GM21619 (cell line): ENCODE measurements around the gene BCAN.

ENCODE experiments used
- ATAC-seq: cut with Tn5 transposase; IDR thresholded peaks from one replicate; pipeline ENCODE4 v1.9.1; 2021; ENCODE audit not compliant: unreplicated experiment

BCAN gene

GRCh38 chr1:156659988-156660751, 18.3 kb downstream of the BCAN start:
- peak; percentile 65 for ATAC-seq

GRCh38 chr1:156660752-156661112, 18.8 kb downstream of the BCAN start:
- no peak for ATAC-seq

GRCh38 chr1:156662005-156662799, 20.3 kb downstream of the BCAN start:
- ATAC-seq: no peak

- no peak for ATAC-seq
These were observed 20.8 kb downstream of the BCAN start for GRCh38 chr1:156662800-156663055.

- ATAC-seq: no peak
These were observed 21.3 kb downstream of the BCAN start for GRCh38 chr1:156663178-156663577.

- no peak for ATAC-seq
These were observed 22.3 kb downstream of the BCAN start for GRCh38 chr1:156664046-156664766.

GRCh38 chr1:156664767-156665411, 23.0 kb downstream of the BCAN start:
- ATAC-seq: no peak

GRCh38 chr1:156665539-156665938, 23.6 kb downstream of the BCAN start:
- no peak for ATAC-seq

GRCh38 chr1:156666862-156667609, 25.1 kb downstream of the BCAN start:
- no peak for ATAC-seq

- no peak for ATAC-seq
These were observed 25.7 kb downstream of the BCAN start for GRCh38 chr1:156667610-156667967.

GRCh38 chr1:156667968-156668709, 26.2 kb downstream of the BCAN start:
- no peak for ATAC-seq

GRCh38 chr1:156668801-156669637, 27.1 kb downstream of the BCAN start:
- no peak for ATAC-seq

- ATAC-seq: no peak
These were observed 27.9 kb downstream of the BCAN start for GRCh38 chr1:156669794-156670193.

- no peak for ATAC-seq
These were observed 28.4 kb downstream of the BCAN start for GRCh38 chr1:156670359-156670758.

- no peak for ATAC-seq
These were observed 28.9 kb downstream of the BCAN start for GRCh38 chr1:156670791-156671190.

- ATAC-seq: no peak
These were observed 29.9 kb downstream of the BCAN start for GRCh38 chr1:156671804-156672203.

- no peak for ATAC-seq
These were observed 31.6 kb downstream of the BCAN start for GRCh38 chr1:156673387-156674121.

GRCh38 chr1:156675210-156676113, 33.5 kb downstream of the BCAN start:
- ATAC-seq: no peak
